Measurements from ENCODE around the gene CCDC85B. TPM values are rescaled to one million over a fixed set of nuclear protein-coding genes. Genes with fewer than 3 reads are reported as not detected.

Gene CCDC85B
- total RNA-seq, 1 experiment from 2014 or later = 135 TPM

GRCh38 chr11:65885808-65886536 lies 4.5 kb upstream of the CCDC85B start:
- DNase-seq (ENCODE audit: low read depth) = no peak

GRCh38 chr11:65886826-65887722 lies 3.4 kb upstream of the CCDC85B start:
- DNase-seq (ENCODE audit: low read depth) = no peak

GRCh38 chr11:65887723-65888162 lies 2.7 kb upstream of the CCDC85B start:
- no peak for DNase-seq (ENCODE audit: low read depth)

- peak; percentile 95 for DNase-seq (ENCODE audit: low read depth)
Observed at GRCh38 chr11:65888163-65888814, 2.2 kb upstream of the CCDC85B start, which contains the start of gene FIBP. FIBP (minus strand) TSS chr11:65888471; CDS start chr11:65888418, 53 bp downstream.

- DNase-seq (ENCODE audit: low read depth) = peak; percentile 88
Observed at GRCh38 chr11:65891219-65892136, 1.0 kb downstream of the CCDC85B start.

- DNase-seq (ENCODE audit: low read depth) = peak; percentile 71
Observed at GRCh38 chr11:65892137-65892540, 1.7 kb downstream of the CCDC85B start.

GRCh38 chr11:65892661-65893317 lies 2.3 kb downstream of the CCDC85B start:
- peak; percentile 68 for DNase-seq (ENCODE audit: low read depth)

- DNase-seq (ENCODE audit: low read depth) = peak; percentile 61
Observed at GRCh38 chr11:65894034-65894591, 3.6 kb downstream of the CCDC85B start.

- DNase-seq (ENCODE audit: low read depth) = peak; percentile 40
Observed at GRCh38 chr11:65895482-65895981, 5.1 kb downstream of the CCDC85B start.

- DNase-seq (ENCODE audit: low read depth) = peak; percentile 29
Observed at GRCh38 chr11:65896034-65896999, 5.8 kb downstream of the CCDC85B start.

GRCh38 chr11:65897020-65897471 lies 6.6 kb downstream of the CCDC85B start:
- peak; percentile 57 for DNase-seq (ENCODE audit: low read depth)

- DNase-seq (ENCODE audit: low read depth) = no peak
Observed at GRCh38 chr11:65898656-65899355, 8.3 kb downstream of the CCDC85B start.

- peak; percentile 95 for DNase-seq (ENCODE audit: low read depth)
Observed at GRCh38 chr11:65899356-65900124, 9.1 kb downstream of the CCDC85B start.

- peak; percentile 98 for DNase-seq (ENCODE audit: low read depth)
Observed at GRCh38 chr11:65900125-65900898, 9.8 kb downstream of the CCDC85B start, which contains the start of gene FOSL1. FOSL1 (minus strand) TSS chr11:65900388; CDS start chr11:65900339, 49 bp downstream.

GRCh38 chr11:65900899-65901180 lies 10.4 kb downstream of the CCDC85B start:
- DNase-seq (ENCODE audit: low read depth) = no peak

- peak; percentile 98 for DNase-seq (ENCODE audit: low read depth)
Observed at GRCh38 chr11:65903068-65903481, 12.6 kb downstream of the CCDC85B start.

Measured in HT1080 (cell line).